ENCODE measurements around the gene CUL5. TPM values are rescaled to one million over a fixed set of nuclear protein-coding genes. Genes with fewer than 3 reads are reported as not detected.

The CUL5 gene
- total and polyA plus RNA-seq, 2 donors from 2014 or later = 9.4 to 38.9 TPM

DNA sequence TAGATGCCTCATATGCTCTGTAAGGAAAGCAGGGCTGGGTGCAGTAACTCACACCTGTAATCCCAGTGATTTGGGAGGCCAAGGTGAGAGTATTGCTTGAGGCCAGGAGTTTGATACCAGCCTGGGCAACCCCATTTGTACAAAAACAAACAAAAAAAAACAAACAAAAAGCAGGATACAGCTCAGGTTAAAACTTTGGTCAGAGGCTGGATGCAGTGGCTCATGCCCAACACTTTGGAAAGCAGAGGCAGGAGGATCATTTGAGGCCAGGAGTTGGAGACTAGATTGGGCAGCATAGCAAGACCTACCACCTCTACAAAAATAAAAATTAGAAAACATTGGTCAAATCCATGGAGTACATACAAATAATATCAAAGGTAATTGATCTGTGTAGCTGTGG lies 7.9 kb downstream of the CUL5 start:
- no peaks in the 10 kb centered on the region for H3K27me3 ChIP-seq (ENCODE audit: control insufficient read depth, insufficient read depth, low read length)
- H3K9me3 ChIP-seq (ENCODE audit: control insufficient read depth in 2 of 3, insufficient read depth in 1 of 3, low read length in 3 of 3) = no peaks in the 10 kb centered on the region
- TF ChIP-seq, protein P1, sequence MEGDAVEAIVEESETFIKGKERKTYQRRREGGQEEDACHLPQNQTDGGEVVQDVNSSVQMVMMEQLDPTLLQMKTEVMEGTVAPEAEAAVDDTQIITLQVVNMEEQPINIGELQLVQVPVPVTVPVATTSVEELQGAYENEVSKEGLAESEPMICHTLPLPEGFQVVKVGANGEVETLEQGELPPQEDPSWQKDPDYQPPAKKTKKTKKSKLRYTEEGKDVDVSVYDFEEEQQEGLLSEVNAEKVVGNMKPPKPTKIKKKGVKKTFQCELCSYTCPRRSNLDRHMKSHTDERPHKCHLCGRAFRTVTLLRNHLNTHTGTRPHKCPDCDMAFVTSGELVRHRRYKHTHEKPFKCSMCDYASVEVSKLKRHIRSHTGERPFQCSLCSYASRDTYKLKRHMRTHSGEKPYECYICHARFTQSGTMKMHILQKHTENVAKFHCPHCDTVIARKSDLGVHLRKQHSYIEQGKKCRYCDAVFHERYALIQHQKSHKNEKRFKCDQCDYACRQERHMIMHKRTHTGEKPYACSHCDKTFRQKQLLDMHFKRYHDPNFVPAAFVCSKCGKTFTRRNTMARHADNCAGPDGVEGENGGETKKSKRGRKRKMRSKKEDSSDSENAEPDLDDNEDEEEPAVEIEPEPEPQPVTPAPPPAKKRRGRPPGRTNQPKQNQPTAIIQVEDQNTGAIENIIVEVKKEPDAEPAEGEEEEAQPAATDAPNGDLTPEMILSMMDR (IDR thresholded peaks at IDR 0.05; ENCODE audit: borderline replicate concordance, extremely low read depth, insufficient read depth) = no peak
- intact Hi-C loops (cut with DNase I) = no loop called here
- FAIRE-seq = no peak
- peaks cover 0 to 2% (median 0%) of the 10 kb centered on the region in 3 donors for H3K4me1 ChIP-seq (ENCODE audit: control insufficient read depth in 2 of 3, insufficient read depth in 2 of 3, low read depth in 1 of 3, low read length in 3 of 3)
- H3K4me3 ChIP-seq (ENCODE audit: low read length in 3 of 3) = no peak overlapping the region
- H3K36me3 ChIP-seq (ENCODE audit: control insufficient read depth in 2 of 3, insufficient read depth in 3 of 3, low read length in 3 of 3) = no peaks in the 10 kb centered on the region
- no peak overlapping the region for H3K27ac ChIP-seq (ENCODE audit: low read depth in 2 of 2, low read length in 2 of 2)
- no peak for DNase-seq
- H3K9ac ChIP-seq (ENCODE audit: low read length in 3 of 3) = no peak overlapping the region

DNA sequence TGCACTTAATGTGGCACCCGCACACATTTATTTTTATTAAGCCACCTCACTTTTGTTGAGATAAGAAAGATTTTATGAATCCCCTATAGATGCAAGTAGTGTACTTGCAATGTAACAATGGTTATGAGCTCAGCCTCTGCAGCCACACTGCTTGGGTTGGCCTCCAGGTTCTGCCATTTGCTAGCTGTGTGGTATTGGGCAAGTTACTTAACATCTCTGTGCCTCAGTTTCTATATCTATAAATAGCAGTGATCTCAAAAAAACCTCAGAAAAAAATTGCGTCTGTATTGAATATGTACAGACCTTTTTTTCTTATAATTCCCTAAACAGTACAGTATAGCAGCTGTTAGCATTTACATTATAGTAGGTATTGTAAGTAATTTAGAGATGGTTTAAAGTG lies 10.0 kb downstream of the CUL5 start:
- no peak for FAIRE-seq
- Histone ChIP-seq H3K4me1 (ENCODE audit: control insufficient read depth in 2 of 3, insufficient read depth in 2 of 3, low read depth in 1 of 3, low read length in 3 of 3) (no peaks in the 10 kb centered on the region), H3K9me3 (ENCODE audit: control insufficient read depth in 2 of 3, insufficient read depth in 1 of 3, low read length in 3 of 3) (no peaks in the 10 kb centered on the region), H3K27me3 (ENCODE audit: control insufficient read depth, insufficient read depth, low read length) (no peaks in the 10 kb centered on the region), H3K9ac (ENCODE audit: low read length in 3 of 3) (no peak overlapping the region), H3K36me3 (ENCODE audit: control insufficient read depth in 2 of 3, insufficient read depth in 3 of 3, low read length in 3 of 3) (no peaks in the 10 kb centered on the region), H3K27ac (ENCODE audit: low read depth in 2 of 2, low read length in 2 of 2) (no peak overlapping the region), H3K4me3 (ENCODE audit: low read length in 3 of 3) (no peak overlapping the region)
- intact Hi-C loops (cut with DNase I) = no loop called here
- TF ChIP-seq, protein P1 (IDR thresholded peaks at IDR 0.05; ENCODE audit: borderline replicate concordance, extremely low read depth, insufficient read depth) = no peak
- no peak for DNase-seq

DNA sequence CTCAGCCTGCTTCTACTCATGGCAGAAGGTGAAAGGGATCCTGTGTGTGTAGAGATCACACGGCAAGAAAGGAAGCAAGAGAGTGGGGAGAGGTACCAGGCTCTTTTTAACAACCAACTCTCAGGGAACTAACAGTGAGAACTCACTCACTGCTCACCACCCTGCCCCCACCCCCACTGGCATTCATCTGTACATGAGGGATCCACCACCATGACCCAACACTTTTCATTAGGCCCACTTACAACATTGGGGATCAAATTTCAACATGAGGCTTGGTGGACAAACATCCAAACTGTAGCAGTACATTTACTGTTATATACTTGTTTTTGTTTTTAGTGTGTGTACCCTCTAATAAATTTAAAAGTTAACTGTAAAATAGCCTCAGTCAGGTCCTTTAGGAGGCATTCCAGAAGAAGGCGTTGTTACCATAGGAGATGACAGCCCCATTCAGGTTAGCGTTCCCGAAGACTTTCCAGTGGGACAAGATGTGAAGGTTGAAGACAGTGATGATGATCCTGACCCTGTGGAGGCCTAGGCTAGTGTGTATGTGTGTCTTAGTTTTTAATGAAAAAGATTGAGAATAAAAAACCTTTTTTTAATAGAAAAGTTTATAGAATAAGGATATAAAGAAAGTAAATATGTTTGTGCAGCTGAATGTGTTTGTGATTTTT lies 11.3 kb downstream of the CUL5 start:
- peak in 1 of 5 donors; percentile 13 for DNase-seq
- no peak for FAIRE-seq
- intact Hi-C loops (cut with DNase I) = no loop called here
- Histone ChIP-seq H3K4me3 (ENCODE audit: low read length in 3 of 3) (no peak overlapping the region), H3K36me3 (ENCODE audit: control insufficient read depth in 2 of 3, insufficient read depth in 3 of 3, low read length in 3 of 3) (no peaks in the 10 kb centered on the region), H3K9me3 (ENCODE audit: control insufficient read depth in 2 of 3, insufficient read depth in 1 of 3, low read length in 3 of 3) (no peaks in the 10 kb centered on the region), H3K27me3 (ENCODE audit: control insufficient read depth, insufficient read depth, low read length) (no peaks in the 10 kb centered on the region), H3K9ac (ENCODE audit: low read length in 3 of 3) (no peak overlapping the region), H3K27ac (ENCODE audit: low read depth in 2 of 2, low read length in 2 of 2) (no peak overlapping the region), H3K4me1 (ENCODE audit: control insufficient read depth in 2 of 3, insufficient read depth in 2 of 3, low read depth in 1 of 3, low read length in 3 of 3) (no peaks in the 10 kb centered on the region)
- TF ChIP-seq, protein P1 (IDR thresholded peaks at IDR 0.05; ENCODE audit: borderline replicate concordance, extremely low read depth, insufficient read depth) = no peak

All from kidney (tissue), 14 donors.